Ishikawa (cell line): ENCODE data around the gene RNASEH2A.

ENCODE experiments used
- CEBPB ChIP-seq: IDR thresholded peaks from 2 replicates; pipeline ENCODE4 v1.6.1; 2012
- CREB1 ChIP-seq: IDR thresholded peaks from 2 replicates; pipeline ENCODE4 v1.6.1; 2012; ENCODE audit warnings: low read depth
- EP300 ChIP-seq: IDR thresholded peaks from 2 replicates; pipeline ENCODE4 v1.6.1; 2012; ENCODE audit warnings: borderline replicate concordance
- TAF1 ChIP-seq: IDR thresholded peaks from 2 replicates; pipeline ENCODE4 v1.6.1; 2012; ENCODE audit warnings: low read depth, mild to moderate bottlenecking

GRCh38 chr19:12767150-12767549 is 39.2 kb upstream of the RNASEH2A start:
- TF ChIP-seq CREB1: no peak
- no peak for TF ChIP-seq CEBPB
- TF ChIP-seq TAF1: no peak
- no peak for TF ChIP-seq EP300
